ENCODE measurements around the gene BRMS1. TPM values are rescaled to one million over a fixed set of nuclear protein-coding genes. Genes with fewer than 3 reads are reported as not detected.

The BRMS1 gene
- total and polyA plus RNA-seq, 10 of the 15 experiments (the other 5 are each of a cell fraction or from before 2014, with no cell fraction given) = 2.1 to 85.3 (median 48.5) TPM

DNA sequence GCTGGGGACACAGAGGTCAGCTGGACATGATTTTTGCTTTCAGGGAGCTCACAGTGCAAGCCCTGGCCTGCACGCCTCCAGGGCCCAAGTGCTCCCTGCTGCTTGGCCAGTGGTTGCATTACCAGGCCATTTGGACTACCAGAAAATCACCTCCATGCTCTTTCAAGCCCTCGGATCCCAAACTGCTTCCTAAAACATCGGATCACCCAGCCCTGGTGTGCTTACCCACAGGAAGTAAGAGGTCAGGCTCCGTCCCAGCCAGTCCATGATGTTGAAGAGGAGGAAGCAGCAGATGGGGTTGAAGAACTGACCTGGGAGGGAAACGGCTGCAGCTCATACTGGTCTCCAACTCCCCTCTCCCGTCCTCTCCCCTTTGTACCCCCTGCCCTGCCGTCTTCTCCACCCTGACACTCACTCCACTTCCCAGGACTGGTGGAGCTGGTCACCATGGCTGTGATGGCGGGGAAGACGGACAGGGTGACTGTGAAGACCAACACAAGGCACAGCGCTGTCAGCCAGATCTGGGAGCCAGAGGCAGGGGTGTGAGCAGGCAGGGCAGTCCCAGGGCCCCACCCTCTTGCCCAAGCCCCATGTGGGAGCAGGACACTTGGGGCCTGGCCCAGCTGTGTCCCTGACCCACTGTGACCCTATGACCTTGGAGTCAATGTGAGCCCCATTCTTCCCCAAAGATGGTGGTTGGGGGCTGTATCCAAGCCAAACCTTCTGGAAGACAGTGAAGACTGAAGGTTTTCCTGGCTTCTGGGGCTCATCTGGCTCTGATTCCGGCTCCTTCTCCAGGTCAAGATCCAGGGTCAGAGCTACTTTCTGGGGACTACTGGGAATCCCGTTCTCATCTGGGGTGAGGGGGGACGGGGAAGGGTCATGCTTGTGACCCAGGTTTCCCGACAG lies 21.1 kb upstream of the BRMS1 start:
- no peaks in the 10 kb centered on the region; the same call in 1 of the 2 replicates for H3K79me2 ChIP-seq (ENCODE audit: control insufficient read depth, insufficient read depth, low read length)
- no peak overlapping the region for H3K4me2 ChIP-seq (ENCODE audit: control insufficient read depth, insufficient read depth)
- WGBS (ENCODE audit: insufficient coverage, insufficient replicate concordance, low lambda C conversion rate, missing lambda C conversion rate) = 67% methylated on average over 14 of the region's 14 CpGs
- CTCF ChIA-PET = interaction anchor here (1.2 to 5.9 kb wide), 7 partner anchors 11 to 53 kb away, joined by 3 to 91 read pairs (median 12); partner anchors contain the start of gene BRMS1
- no peak for ATAC-seq
- POLR2A ChIA-PET = no interaction called here
- no peak overlapping the region for H3K27ac ChIP-seq (ENCODE audit: control insufficient read depth, insufficient read depth)
- H3K36me3 ChIP-seq (ENCODE audit: control insufficient read depth in 2 of 2, insufficient read depth in 2 of 2, low read length in 1 of 2) = peaks cover 0 to 2% of the 10 kb centered on the region in 2 experiments; a peak in 2 of 4 replicates
- TF ChIP-seq RFX5 (IDR thresholded peaks at IDR 0.05; ENCODE audit: low read depth, low read length) (no peak), MTA3 (IDR thresholded peaks at IDR 0.05; ENCODE audit: borderline replicate concordance, low read length) (no peak), SMAD5 (IDR thresholded peaks at IDR 0.05; ENCODE audit: low read depth) (no peak), SMAD1 (IDR thresholded peaks at IDR 0.05; ENCODE audit: low read depth, partially characterized antibody) (no peak), HDAC2 (IDR thresholded peaks at IDR 0.05) (no peak), RCOR1 (conservative IDR thresholded peaks at IDR 0.05; ENCODE audit: low read depth, low read length) (no peak), EZH2 (IDR thresholded peaks at IDR 0.05; ENCODE audit: borderline replicate concordance, control insufficient read depth, low read depth, low read length) (no peak), ASH2L (IDR thresholded peaks at IDR 0.05; ENCODE audit: borderline replicate concordance, low read depth) (no peak), CBFB (IDR thresholded peaks at IDR 0.05; ENCODE audit: low read depth) (no peak), NFYA (IDR thresholded peaks at IDR 0.05; ENCODE audit: borderline replicate concordance, low read depth, low read length) (no peak)
- TF ChIP-seq, protein P1, sequence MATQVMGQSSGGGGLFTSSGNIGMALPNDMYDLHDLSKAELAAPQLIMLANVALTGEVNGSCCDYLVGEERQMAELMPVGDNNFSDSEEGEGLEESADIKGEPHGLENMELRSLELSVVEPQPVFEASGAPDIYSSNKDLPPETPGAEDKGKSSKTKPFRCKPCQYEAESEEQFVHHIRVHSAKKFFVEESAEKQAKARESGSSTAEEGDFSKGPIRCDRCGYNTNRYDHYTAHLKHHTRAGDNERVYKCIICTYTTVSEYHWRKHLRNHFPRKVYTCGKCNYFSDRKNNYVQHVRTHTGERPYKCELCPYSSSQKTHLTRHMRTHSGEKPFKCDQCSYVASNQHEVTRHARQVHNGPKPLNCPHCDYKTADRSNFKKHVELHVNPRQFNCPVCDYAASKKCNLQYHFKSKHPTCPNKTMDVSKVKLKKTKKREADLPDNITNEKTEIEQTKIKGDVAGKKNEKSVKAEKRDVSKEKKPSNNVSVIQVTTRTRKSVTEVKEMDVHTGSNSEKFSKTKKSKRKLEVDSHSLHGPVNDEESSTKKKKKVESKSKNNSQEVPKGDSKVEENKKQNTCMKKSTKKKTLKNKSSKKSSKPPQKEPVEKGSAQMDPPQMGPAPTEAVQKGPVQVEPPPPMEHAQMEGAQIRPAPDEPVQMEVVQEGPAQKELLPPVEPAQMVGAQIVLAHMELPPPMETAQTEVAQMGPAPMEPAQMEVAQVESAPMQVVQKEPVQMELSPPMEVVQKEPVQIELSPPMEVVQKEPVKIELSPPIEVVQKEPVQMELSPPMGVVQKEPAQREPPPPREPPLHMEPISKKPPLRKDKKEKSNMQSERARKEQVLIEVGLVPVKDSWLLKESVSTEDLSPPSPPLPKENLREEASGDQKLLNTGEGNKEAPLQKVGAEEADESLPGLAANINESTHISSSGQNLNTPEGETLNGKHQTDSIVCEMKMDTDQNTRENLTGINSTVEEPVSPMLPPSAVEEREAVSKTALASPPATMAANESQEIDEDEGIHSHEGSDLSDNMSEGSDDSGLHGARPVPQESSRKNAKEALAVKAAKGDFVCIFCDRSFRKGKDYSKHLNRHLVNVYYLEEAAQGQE (IDR thresholded peaks at IDR 0.05; ENCODE audit: low read depth, low read length) = no peak
- TF ChIP-seq, protein P2, sequence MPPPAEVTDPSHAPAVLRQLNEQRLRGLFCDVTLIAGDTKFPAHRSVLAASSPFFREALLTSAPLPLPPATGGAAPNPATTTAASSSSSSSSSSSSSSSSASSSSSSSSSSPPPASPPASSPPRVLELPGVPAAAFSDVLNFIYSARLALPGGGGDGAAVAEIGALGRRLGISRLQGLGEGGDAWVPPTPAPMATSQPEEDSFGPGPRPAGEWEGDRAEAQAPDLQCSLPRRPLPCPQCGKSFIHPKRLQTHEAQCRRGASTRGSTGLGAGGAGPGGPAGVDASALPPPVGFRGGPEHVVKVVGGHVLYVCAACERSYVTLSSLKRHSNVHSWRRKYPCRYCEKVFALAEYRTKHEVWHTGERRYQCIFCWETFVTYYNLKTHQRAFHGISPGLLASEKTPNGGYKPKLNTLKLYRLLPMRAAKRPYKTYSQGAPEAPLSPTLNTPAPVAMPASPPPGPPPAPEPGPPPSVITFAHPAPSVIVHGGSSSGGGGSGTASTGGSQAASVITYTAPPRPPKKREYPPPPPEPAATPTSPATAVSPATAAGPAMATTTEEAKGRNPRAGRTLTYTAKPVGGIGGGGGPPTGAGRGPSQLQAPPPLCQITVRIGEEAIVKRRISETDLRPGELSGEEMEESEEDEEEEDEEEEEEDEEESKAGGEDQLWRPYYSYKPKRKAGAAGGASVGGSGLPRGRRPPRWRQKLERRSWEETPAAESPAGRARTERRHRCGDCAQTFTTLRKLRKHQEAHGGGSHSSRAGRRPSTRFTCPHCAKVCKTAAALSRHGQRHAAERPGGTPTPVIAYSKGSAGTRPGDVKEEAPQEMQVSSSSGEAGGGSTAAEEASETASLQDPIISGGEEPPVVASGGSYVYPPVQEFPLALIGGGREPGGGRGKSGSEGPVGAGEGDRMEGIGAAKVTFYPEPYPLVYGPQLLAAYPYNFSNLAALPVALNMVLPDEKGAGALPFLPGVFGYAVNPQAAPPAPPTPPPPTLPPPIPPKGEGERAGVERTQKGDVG (CRISPR knock-in tag; IDR thresholded peaks at IDR 0.05) = no peak
- H3K4me3 ChIP-seq = no peak overlapping the region
- BruUV-seq (replicated peaks) = no TSS peak
- in situ Hi-C loops (cut with MboI) (no loop called here), intact Hi-C loops (cut with micrococcal nuclease; ENCODE audit: unreplicated experiment) (no loop called here)
- H3K9ac ChIP-seq (ENCODE audit: control insufficient read depth, insufficient read depth, low read length) = no peak overlapping the region
- FAIRE-seq = no peak
- no peak for DNase-seq (ENCODE audit: low read depth, low spot score)
- no peaks in the 10 kb centered on the region for H3K9me3 ChIP-seq (replicated peaks; ENCODE audit: control insufficient read depth, insufficient read depth, low read length)
- no peaks in the 10 kb centered on the region for H4K20me1 ChIP-seq (ENCODE audit: control insufficient read depth, insufficient read depth)
- H3K27me3 ChIP-seq (replicated peaks in 1 of 2; ENCODE audit: control insufficient read depth in 2 of 2, insufficient read depth in 2 of 2, low read length in 1 of 2) = no peaks in the 10 kb centered on the region
- RAD21 ChIA-PET (ENCODE audit: unreplicated experiment) = interaction anchor here (1.1 kb wide), 1 partner anchor 54 kb away, joined by 5 read pairs; no protein-coding TSS in a partner anchor
- no peak overlapping the region for H2AFZ ChIP-seq (ENCODE audit: control insufficient read depth, low read depth, low read length)
- no peaks in the 10 kb centered on the region; the same call in 1 of the 2 replicates for H3K4me1 ChIP-seq (ENCODE audit: control insufficient read depth, insufficient read depth, low read length)
- SMC1A ChIA-PET (ENCODE audit: uncharacterized antibody, unreplicated experiment) = interaction anchor here (1.2 to 2.8 kb wide), 2 partner anchors 23 to 24 kb away, joined by 3 to 9 read pairs; no protein-coding TSS in a partner anchor

Data from GM12878 (cell line).